AG20443 (cell line): ENCODE results near the gene NFIB.

ENCODE experiments used
- DNase-seq: peaks from one replicate; pipeline ENCODE4 v3.0.0; 2012; ENCODE audit warnings: low spot score, mixed read lengths

Gene NFIB

DNA sequence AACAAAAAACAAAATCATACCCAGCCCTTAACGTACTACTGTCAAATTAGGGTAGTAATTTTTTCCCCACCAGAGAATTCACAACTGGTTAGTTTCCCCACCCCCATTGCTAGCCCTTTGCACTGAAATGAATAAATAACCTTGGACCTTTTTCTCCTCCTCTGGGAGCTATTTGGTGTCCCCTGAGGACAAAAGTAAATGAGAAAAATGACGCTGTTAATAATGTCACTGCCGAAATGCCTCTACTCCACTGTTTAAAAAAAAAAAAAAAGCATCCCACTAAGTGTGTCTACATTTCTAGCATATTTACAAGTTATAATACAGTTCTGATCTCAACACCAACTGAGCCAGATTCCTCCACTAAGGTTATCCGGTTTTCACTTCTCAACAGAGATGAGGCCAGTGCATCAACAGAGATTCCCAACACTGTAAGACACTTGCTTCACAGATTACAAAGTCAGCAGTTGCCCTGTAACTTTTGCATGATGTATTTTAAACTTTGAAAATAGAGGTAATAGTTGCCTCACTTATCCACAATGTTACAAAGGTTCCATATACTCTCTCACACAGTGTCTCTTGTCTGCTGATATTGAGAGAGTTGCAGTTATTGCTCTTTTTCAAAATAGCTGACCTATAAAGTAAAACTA is 5.1 kb upstream of the NFIB start:
- DNase-seq, result no peak

DNA sequence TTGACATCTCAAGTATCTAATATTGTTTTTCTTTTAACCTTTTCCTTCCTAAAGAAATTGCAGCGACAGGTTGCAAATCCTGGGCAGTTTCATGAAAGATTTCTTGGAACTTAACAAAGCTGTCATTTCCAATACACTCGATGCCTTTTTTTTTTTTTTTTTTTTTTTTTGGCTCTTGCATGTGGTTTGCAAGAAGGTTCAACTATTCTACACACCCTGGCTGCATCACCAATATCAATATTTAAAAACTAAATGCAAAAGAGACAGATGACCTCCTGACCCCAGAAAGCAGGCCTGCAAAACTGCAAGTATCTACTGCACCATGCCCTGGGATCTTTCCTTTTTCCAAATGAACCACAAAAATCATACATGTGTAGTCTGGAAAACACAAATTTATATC is 4.4 kb upstream of the NFIB start:
- no peak for DNase-seq

DNA sequence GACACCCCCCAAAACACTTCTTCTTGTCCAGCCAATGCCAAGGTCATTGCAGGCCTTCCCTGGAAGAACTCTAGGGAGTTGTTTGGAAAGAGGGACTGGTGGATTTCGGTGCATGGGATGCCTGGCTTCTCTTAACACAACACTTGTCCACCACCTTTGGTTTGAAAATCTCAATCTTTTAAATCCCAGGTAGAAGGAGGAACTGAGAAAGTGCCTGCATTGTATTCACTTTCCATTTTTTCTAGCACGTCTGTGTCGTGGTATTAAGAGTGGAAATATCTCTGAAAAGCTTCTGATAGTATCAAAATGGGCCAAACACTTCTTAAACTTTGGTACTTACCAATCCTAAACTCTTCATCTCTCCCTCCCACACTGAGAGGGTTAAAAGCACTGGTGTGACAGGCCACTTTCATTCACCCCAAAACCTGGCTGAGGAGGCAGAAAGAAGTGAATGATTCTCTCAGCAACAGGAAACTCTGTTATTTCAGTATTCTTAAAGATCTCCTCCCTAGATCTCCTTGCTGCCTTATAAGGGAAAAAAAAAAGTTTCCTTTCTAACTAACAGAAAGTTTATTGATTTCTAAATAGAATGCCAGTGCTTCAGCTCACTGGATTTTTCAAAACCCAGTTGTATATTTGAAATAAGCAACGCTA is 3.9 kb upstream of the NFIB start:
- DNase-seq, result no peak

GRCh38 chr9:14316602-14317300 is 2.8 kb upstream of the NFIB start:
- no peak for DNase-seq

GRCh38 chr9:14315875-14316601 is 2.1 kb upstream of the NFIB start:
- DNase-seq, result peak; percentile 12

GRCh38 chr9:14314929-14315874 is 1.3 kb upstream of the NFIB start:
- peak; percentile 76 for DNase-seq

- DNase-seq, result peak; percentile 74
Measured at GRCh38 chr9:14314424-14314928, 535 bp upstream of the NFIB start.

DNA sequence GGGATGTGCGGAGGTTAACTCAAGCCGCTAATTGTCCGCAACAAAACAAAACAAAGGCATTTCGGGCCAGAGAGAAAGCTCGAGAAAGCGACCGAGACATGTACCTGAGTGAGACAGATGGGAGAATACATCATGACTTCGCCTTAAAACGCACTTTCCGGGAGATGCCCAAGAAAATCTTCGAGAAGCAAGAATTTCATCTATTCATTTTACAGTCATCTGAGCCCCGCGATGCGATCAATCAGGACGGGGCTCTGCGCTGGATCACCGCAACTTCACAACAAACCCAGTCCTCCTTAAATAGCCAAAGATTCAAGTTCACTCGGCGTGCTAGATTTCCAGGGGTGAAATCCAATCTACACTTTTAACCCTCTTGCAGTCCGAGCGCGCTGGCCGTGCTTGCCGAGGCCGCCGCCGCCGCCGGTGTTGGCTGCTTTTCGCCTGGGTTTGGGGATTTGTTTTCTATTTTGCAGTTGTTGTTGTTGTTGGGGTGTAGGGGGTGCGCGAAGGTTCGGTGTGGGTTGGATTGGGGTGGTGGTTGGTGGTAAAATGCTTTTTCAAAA is 482 bp downstream of the NFIB start:
- peak; percentile 17 for DNase-seq

DNA sequence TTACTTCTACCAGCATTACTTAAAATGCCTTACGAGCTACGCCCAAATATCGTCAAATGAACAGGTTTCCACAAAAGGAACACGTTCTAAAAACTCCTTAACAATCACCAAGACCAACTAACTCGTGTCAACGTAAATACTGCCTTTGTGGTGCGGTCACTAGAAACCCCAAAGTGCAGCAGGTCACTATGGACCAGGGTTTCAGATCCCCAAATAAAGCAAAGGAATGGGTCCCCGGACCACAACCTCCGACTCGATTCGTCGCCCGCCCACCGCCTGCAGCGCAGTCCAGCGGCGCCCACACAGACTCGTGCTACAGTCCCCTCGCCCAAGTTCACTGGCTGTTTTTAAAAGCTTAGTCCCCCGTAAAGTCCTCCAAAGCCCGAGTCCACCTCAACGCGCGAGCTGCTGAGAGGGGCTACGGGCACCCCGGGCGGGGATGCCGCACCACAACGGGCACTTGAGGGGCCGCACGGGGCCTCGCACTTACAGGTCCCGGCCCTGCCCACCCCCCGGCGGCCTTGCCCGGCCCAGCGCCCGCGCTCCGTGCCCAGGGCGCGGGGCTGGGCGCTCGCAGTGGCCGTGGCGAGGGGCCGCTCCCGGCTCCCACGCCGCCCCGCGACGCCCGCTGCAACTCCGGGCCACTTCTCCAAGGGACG is 1.1 kb downstream of the NFIB start:
- DNase-seq, result peak; percentile 37

- DNase-seq, result no peak
Measured at GRCh38 chr9:14311956-14312685, 1.8 kb downstream of the NFIB start.

- no peak for DNase-seq
Measured at GRCh38 chr9:14311171-14311949, 2.6 kb downstream of the NFIB start.

- DNase-seq, result no peak
Measured at GRCh38 chr9:14310311-14310710, 3.6 kb downstream of the NFIB start.

DNA sequence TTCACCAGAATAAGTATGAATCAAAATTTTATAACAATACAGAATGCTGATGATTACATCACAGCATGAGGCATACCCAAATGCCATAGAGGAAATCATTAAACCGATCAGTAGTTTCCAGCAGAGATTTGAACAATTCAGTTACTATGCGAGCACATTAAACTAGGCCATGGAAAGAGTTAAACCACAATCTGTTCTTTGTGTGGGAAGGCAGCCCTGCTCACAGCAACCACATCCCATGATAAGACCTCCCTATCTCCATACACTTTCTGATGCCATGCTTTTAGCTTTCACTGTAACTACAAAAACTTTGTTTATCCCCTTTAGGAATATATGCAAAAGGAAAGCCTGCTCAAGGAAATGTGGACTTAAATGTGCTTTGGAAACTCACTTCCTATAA is 4.5 kb downstream of the NFIB start:
- DNase-seq, result no peak

GRCh38 chr9:14308853-14309145 is 5.1 kb downstream of the NFIB start:
- no peak for DNase-seq

DNA sequence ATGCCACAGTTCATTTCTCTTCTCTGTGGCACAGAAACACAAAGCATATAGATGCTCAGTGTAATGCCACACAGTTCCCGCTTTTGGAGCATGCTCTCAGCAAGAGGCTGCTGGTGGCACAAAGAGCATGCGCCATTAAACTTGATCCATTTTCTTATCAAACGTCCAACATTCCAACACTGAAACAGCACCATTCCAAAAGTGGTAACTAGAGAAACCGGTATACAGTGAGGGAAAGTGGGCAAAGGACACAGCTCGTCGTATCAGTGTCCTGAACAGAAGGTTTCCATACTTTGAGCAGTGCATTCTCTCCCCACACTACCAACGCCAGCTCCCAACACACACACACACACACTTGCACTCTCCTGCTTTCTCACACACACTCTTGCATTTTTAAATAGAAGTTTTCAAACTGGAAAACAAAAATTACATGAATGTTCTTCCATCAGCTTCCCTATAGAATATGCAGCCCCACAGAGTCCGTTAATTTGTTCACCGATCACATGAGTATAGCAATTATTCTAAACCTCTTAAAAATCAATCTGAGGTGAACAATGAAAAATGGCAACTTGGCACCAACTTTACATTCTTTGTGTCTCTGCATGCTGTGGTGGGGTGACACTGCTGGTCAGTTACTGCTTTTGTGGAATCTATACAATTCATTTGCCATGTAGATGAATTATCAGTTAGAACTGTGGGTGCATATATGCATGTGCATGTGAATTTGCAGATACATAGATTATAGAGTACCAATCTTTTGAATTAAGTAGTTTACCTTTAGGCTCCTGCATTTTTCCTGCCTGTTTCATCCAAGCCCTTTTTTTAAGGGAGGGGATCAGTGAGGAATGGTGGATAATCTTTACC is 5.7 kb downstream of the NFIB start:
- no peak for DNase-seq

DNA sequence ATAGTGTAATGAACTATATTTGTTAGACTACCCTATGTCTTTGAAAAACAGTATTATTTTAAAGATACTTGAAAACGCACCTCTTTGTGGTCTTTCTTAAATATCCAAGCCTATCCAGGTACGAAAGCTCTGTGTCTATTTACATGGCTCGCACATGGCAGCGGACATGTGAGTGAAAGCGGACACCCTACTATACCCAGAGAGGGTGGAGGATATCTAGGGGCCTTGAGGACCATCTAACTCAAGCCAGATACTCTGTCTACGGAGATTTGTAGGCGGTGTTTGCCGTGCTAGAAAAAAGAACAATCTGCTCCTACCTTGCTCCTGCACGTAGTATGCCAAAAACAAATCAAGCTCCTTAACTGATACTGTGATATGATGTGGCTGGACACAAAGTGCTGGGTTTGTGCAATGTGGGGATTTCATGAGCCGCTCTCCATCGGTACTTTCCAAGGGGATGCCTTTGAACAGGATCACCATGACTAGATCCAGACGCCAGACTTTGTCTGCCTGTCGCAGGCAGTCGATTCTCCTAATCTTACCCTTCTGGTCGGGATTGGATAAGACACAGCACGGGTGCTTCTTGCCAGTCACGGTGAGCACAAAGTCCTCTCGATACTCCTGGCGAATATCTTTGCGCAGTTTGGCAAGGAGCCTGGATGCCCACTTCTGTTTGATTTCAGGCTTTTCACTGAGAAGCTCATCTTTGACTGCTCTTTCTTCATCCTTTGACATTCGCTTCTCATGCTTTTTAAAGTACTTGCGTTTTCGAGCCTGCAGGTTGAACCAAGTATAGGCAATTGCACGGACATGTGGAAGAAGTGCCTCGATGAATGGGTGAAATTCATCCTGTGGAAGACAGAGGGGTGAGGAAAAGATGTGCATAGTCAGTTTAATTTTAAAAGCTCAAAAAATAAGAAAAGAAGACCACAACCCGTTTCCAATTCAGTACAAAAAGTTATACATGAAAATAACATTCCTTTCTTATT is 7.0 kb downstream of the NFIB start:
- DNase-seq, result no peak

DNA sequence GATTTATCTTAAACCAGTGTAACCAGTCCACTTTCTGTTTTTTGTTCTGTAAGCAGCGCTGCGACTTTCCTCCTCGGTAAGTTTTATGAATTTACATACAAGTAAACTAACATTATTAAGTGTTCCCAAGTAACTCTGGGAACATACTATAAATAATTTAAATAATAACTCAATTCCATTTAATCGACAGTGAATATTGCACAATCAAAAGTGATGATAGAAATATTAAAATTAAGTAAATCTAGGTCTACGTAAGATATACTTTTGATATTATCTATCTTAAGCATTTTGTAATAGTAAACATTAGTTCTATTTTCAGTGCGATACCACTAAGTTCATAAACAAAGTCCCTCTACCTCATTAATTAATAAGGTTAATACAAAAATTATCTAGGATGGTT is 7.8 kb downstream of the NFIB start:
- DNase-seq, result no peak
